HEK293 (cell line): ENCODE data around the gene STARD3.
"Not testable (repeated sequence)": the region's sequence is repeated elsewhere in the genome, so short reads cannot be mapped to it uniquely, and the experiment has no call there.

Source experiments
- CTCF ChIA-PET: fragments of 350-600 bp; formaldehyde crosslinking; extraction: SDS; loops from one replicate; lab custom pipeline; 2021; ENCODE audit warnings: antibody characterized with exemption; lab: Yijun Ruan, JAX
- POLR2A ChIA-PET: fragments of 300-600 bp; formaldehyde crosslinking; extraction: SDS; loops from one replicate; lab custom pipeline; 2020; ENCODE audit warnings: antibody characterized with exemption, inconsistent platforms; lab: Yijun Ruan, JAX
- H3K27ac ChIP-seq: fragments of 200-500 bp; sonication (Bioruptor generic); 2 replicates; pipeline ENCODE4 v1.5.1; 2014; ENCODE audit warnings: low read depth, low read length, control low read depth, inconsistent platforms; ENCODE audit errors: extremely low read depth
- H3K36me3 ChIP-seq, 2 experiments: fragments of 200-500 bp in 1 of 2; sonication (Bioruptor generic) in 1 of 2; 1 replicate in 1 of 2; 2 replicates in 1 of 2; pipeline ENCODE4 v1.5.1; 2014 to 2017; ENCODE audit warnings: inconsistent platforms in 2 of 2, low read length in 2 of 2; ENCODE audit not compliant: control insufficient read depth in 2 of 2, insufficient read depth in 1 of 2
- H3K4me1 ChIP-seq: fragments of 200-500 bp; sonication (Bioruptor generic); 2 replicates; pipeline ENCODE4 v1.5.1; 2014; ENCODE audit warnings: mild to moderate bottlenecking, low read length, inconsistent platforms; ENCODE audit not compliant: control insufficient read depth, insufficient read depth
- H3K4me3 ChIP-seq: 2 replicates; pipeline ENCODE4 v1.5.1; 2011; ENCODE audit warnings: low read depth, mild to moderate bottlenecking, control low read depth, low read length, moderate library complexity
- H3K9me3 ChIP-seq: fragments of 200-500 bp; sonication (Bioruptor generic); 2 replicates; pipeline ENCODE4 v1.5.1; 2014; ENCODE audit warnings: low read depth, low read length, inconsistent platforms; ENCODE audit not compliant: control insufficient read depth, insufficient read depth
- EGR2 ChIP-seq: fragments of 450-650 bp; formaldehyde crosslinking; IDR thresholded peaks from 2 replicates; pipeline ENCODE4 v1.5.1; 2016; ENCODE audit warnings: low read depth, missing biosample characterization, missing genetic modification characterization
- KLF7 ChIP-seq: fragments of 450-650 bp; formaldehyde crosslinking; IDR thresholded peaks from 2 replicates; pipeline ENCODE4 v1.5.1; 2016; ENCODE audit warnings: missing biosample characterization, missing genetic modification characterization, borderline replicate concordance
- OVOL3 ChIP-seq: fragments of 450-650 bp; formaldehyde crosslinking; IDR thresholded peaks from 2 replicates; pipeline ENCODE4 v1.5.1; 2016; ENCODE audit warnings: missing biosample characterization, missing genetic modification characterization
- SCRT1 ChIP-seq: fragments of 450-650 bp; formaldehyde crosslinking; IDR thresholded peaks from 2 replicates; pipeline ENCODE4 v1.5.1; 2016; ENCODE audit warnings: missing biosample characterization, missing genetic modification characterization, borderline replicate concordance
- SP7 ChIP-seq: fragments of 450-650 bp; formaldehyde crosslinking; IDR thresholded peaks from 2 replicates; pipeline ENCODE4 v1.5.1; 2016; ENCODE audit warnings: missing biosample characterization, missing genetic modification characterization
- ZBTB17 ChIP-seq: fragments of 450-650 bp; formaldehyde crosslinking; IDR thresholded peaks from 2 replicates; pipeline ENCODE4 v1.5.1; 2016; ENCODE audit warnings: missing biosample characterization, missing genetic modification characterization
- ZBTB8A ChIP-seq: fragments of 450-650 bp; formaldehyde crosslinking; IDR thresholded peaks from 2 replicates; pipeline ENCODE4 v1.5.1; 2016; ENCODE audit warnings: missing biosample characterization, missing genetic modification characterization
- ZFP37 ChIP-seq: fragments of 450-650 bp; formaldehyde crosslinking; IDR thresholded peaks from 2 replicates; pipeline ENCODE4 v1.5.1; 2016; ENCODE audit warnings: missing biosample characterization, missing genetic modification characterization
- ZNF274 ChIP-seq, 2 experiments: fragments of 200-500 bp in 1 of 2; fragments of 450-650 bp in 1 of 2; sonication (Bioruptor generic) in 1 of 2; formaldehyde crosslinking in 1 of 2; IDR thresholded peaks; 2 replicates each; pipeline versions ENCODE4 v1.5.1 to v1.6.1; 2014 to 2016; ENCODE audit warnings: borderline replicate concordance in 1 of 2, inconsistent platforms in 1 of 2, low read length in 1 of 2, missing biosample characterization in 1 of 2, missing genetic modification characterization in 1 of 2
- ZNF362 ChIP-seq: fragments of 450-650 bp; formaldehyde crosslinking; IDR thresholded peaks from 2 replicates; pipeline ENCODE4 v1.5.1; 2016; ENCODE audit warnings: missing biosample characterization, missing genetic modification characterization
- ZNF521 ChIP-seq: fragments of 450-650 bp; formaldehyde crosslinking; IDR thresholded peaks from 2 replicates; pipeline ENCODE4 v1.5.1; 2017; ENCODE audit warnings: missing biosample characterization, mild to moderate bottlenecking, missing genetic modification characterization
- ZNF600 ChIP-seq: fragments of 450-650 bp; formaldehyde crosslinking; IDR thresholded peaks from 2 replicates; pipeline ENCODE4 v1.5.1; 2016; ENCODE audit warnings: missing biosample characterization, missing genetic modification characterization
- ZNF664 ChIP-seq: fragments of 450-650 bp; formaldehyde crosslinking; IDR thresholded peaks from 2 replicates; pipeline ENCODE4 v1.5.1; 2016; ENCODE audit warnings: missing biosample characterization, missing genetic modification characterization
- ZNF76 ChIP-seq: fragments of 450-650 bp; formaldehyde crosslinking; IDR thresholded peaks from 2 replicates; pipeline ENCODE4; 2016; ENCODE audit warnings: low read depth, missing biosample characterization, missing genetic modification characterization, borderline replicate concordance
- TF ChIP-seq, protein P1 (sequence below): fragments of 450-650 bp; formaldehyde crosslinking; IDR thresholded peaks from 2 replicates; pipeline ENCODE4 v1.5.1; 2016; ENCODE audit warnings: missing biosample characterization, missing genetic modification characterization
- TF ChIP-seq, protein P2 (sequence below): fragments of 450-650 bp; formaldehyde crosslinking; IDR thresholded peaks from 2 replicates; pipeline ENCODE4 v1.5.1; 2016; ENCODE audit warnings: missing biosample characterization, missing genetic modification characterization

Gene STARD3

DNA sequence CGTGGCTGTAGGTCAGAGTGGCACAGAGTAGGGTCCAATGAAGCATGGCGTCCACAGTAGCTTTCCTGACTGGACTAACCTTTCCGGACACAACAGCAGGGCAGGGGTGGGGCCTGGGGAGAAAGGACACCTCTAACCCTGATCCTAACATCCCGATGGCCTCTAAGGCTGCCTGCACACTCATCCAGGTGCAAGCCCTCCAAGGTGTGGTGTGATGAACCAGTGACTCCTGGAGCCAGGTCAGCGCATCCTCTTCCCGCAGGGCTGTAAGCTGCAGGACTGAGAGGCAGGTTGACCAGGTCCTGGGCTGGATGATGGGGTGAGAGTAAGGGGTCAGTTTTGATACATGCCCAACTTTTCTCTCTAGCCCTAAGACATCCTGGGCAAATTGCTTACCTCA is 59.8 kb downstream of the STARD3 start:
- no peaks in the 10 kb centered on the region for H3K9me3 ChIP-seq
- H3K36me3 ChIP-seq: peaks cover 0 to 29% of the 10 kb centered on the region in 2 experiments; a peak in 2 of 3 replicates
- ChIA-PET CTCF (interaction anchor here (1.1 to 3.2 kb wide), 3 partner anchors 28 to 43 kb away, joined by 3 to 17 read pairs (median 9); partner anchors contain the start of genes MIEN1 and PNMT), POLR2A (interaction anchor here (1.8 kb wide), 1 partner anchor 9 kb away, joined by 5 read pairs; the partner anchor contains the start of gene PGAP3)
- no peak overlapping the region for H3K27ac ChIP-seq
- no peak overlapping the region for H3K4me3 ChIP-seq
- H3K4me1 ChIP-seq: peaks cover 12% of the 10 kb centered on the region; the same call in 1 of the 2 replicates
- TF ChIP-seq KLF7 (tag by site-specific recombination) (no peak), ZNF521 (tag by site-specific recombination) (no peak), ZNF362 (tag by site-specific recombination) (no peak)

GRCh38 chr17:39697961-39698360 is 61.0 kb downstream of the STARD3 start:
- Histone ChIP-seq H3K27ac (no peak overlapping the region), H3K4me3 (no peak overlapping the region), H3K4me1 (peaks cover 13% of the 10 kb centered on the region; the same call in 1 of the 2 replicates), H3K9me3 (no peaks in the 10 kb centered on the region), H3K36me3 (peaks cover 0 to 29% of the 10 kb centered on the region in 2 experiments; a peak in 2 of 3 replicates)
- POLR2A ChIA-PET: interaction anchor here (0.6 to 1.8 kb wide), 3 partner anchors 10 to 363 kb away, joined by 3 to 5 read pairs (median 4); partner anchors contain the start of gene PGAP3
- CTCF ChIA-PET: interaction anchor here (1.1 to 3.5 kb wide), 4 partner anchors 10 to 44 kb away, joined by 3 to 17 read pairs (median 12); partner anchors contain the start of genes PGAP3 and PNMT
- TF ChIP-seq ZNF600: 0 out of 2 replicates have a peak, but pooled peaks have one; percentile 22
- TF ChIP-seq ZNF664 (tag by site-specific recombination): peak; percentile 74
- no peak for TF ChIP-seq OVOL3 (tag by site-specific recombination)

- Histone ChIP-seq H3K4me3 (peak overlapping the region; percentile 81), H3K27ac (peak overlapping the region; percentile 68; the same call in 1 of the 2 replicates), H3K36me3 (peaks cover 0 to 35% of the 10 kb centered on the region in 2 experiments; a peak in 1 of 3 replicates), H3K4me1 (peaks cover 13% of the 10 kb centered on the region; the same call in 1 of the 2 replicates)
- ChIA-PET POLR2A (interaction anchor here (0.7 to 2.4 kb wide), 24 partner anchors 8 to 414 kb away, joined by 3 to 42 read pairs (median 5); partner anchors contain the start of genes LRRC3C, MIEN1, ORMDL3 and PGAP3), CTCF (interaction anchor here (0.6 to 3.5 kb wide), 10 partner anchors 11 to 259 kb away, joined by 3 to 22 read pairs (median 5); partner anchors contain the start of genes MIEN1 and PGAP3)
- TF ChIP-seq SP7: 0 out of 2 replicates have a peak, but pooled peaks have one; percentile 22
- not testable (repeated sequence) for H3K9me3 ChIP-seq
Observed at GRCh38 chr17:39699157-39699817, 62.3 kb downstream of the STARD3 start.

- H3K9me3 ChIP-seq: no peaks in the 10 kb centered on the region
- peak within 1 kb of the TSS; percentile 81 for H3K4me3 ChIP-seq
- CTCF ChIA-PET: interaction anchor here (0.6 to 3.5 kb wide), 10 partner anchors 11 to 259 kb away, joined by 3 to 22 read pairs (median 5); partner anchors contain the start of genes MIEN1 and PGAP3
- peaks cover 13% of the 10 kb centered on the region; the same call in 1 of the 2 replicates for H3K4me1 ChIP-seq
- peak within 1 kb of the TSS; percentile 68; the same call in 1 of the 2 replicates for H3K27ac ChIP-seq
- H3K36me3 ChIP-seq: peaks cover 0 to 31% of the 10 kb centered on the region in 2 experiments; a peak in 1 of 3 replicates
- POLR2A ChIA-PET: interaction anchor here (0.7 to 2.4 kb wide), 25 partner anchors 8 to 413 kb away, joined by 3 to 42 read pairs (median 5); partner anchors contain the start of genes LRRC3C, MIEN1, ORMDL3 and PGAP3
- TF ChIP-seq ZNF274 (IDR thresholded peaks at IDR 0.05; ENCODE audit: low read length) (no peak), ZNF274 (tag by site-specific recombination; IDR thresholded peaks at IDR 0.05; ENCODE audit: borderline replicate concordance) (no peak), ZBTB17 (tag by site-specific recombination) (peak; percentile 23; the same call in 1 of the 2 replicates), EGR2 (tag by site-specific recombination) (peak; percentile 69), SCRT1 (tag by site-specific recombination) (peak; percentile 93), ZBTB8A (peak; percentile 9; the same call in 1 of the 2 replicates), ZFP37 (no peak), ZNF76 (tag by site-specific recombination) (peak; percentile 68; the same call in 1 of the 2 replicates)
- TF ChIP-seq, protein P1, sequence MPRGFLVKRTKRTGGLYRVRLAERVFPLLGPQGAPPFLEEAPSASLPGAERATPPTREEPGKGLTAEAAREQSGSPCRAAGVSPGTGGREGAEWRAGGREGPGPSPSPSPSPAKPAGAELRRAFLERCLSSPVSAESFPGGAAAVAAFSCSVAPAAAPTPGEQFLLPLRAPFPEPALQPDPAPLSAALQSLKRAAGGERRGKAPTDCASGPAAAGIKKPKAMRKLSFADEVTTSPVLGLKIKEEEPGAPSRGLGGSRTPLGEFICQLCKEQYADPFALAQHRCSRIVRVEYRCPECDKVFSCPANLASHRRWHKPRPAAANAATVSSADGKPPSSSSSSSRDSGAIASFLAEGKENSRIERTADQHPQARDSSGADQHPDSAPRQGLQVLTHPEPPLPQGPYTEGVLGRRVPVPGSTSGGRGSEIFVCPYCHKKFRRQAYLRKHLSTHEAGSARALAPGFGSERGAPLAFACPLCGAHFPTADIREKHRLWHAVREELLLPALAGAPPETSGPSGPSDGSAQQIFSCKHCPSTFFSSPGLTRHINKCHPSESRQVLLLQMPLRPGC: 0 out of 2 replicates have a peak, but pooled peaks have one; percentile 57
- TF ChIP-seq, protein P2, sequence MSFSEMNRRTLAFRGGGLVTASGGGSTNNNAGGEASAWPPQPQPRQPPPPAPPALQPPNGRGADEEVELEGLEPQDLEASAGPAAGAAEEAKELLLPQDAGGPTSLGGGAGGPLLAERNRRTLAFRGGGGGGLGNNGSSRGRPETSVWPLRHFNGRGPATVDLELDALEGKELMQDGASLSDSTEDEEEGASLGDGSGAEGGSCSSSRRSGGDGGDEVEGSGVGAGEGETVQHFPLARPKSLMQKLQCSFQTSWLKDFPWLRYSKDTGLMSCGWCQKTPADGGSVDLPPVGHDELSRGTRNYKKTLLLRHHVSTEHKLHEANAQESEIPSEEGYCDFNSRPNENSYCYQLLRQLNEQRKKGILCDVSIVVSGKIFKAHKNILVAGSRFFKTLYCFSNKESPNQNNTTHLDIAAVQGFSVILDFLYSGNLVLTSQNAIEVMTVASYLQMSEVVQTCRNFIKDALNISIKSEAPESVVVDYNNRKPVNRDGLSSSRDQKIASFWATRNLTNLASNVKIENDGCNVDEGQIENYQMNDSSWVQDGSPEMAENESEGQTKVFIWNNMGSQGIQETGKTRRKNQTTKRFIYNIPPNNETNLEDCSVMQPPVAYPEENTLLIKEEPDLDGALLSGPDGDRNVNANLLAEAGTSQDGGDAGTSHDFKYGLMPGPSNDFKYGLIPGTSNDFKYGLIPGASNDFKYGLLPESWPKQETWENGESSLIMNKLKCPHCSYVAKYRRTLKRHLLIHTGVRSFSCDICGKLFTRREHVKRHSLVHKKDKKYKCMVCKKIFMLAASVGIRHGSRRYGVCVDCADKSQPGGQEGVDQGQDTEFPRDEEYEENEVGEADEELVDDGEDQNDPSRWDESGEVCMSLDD (tag by site-specific recombination): no peak
Observed at GRCh38 chr17:39699818-39700147, 62.8 kb downstream of the STARD3 start, which contains the start of gene ERBB2. ERBB2 (plus strand) TSS chr17:39700064; CDS start chr17:39700239, 175 bp downstream.
